Osteoblast (primary cell): ENCODE data around the gene PRX. TPM values are rescaled to one million over a fixed set of nuclear protein-coding genes. Genes with fewer than 3 reads are reported as not detected.

Experiments
- DNase-seq: peaks from one replicate; pipeline ENCODE4 v3.0.0; 2011; ENCODE audit warnings: low spot score, mixed read lengths; ENCODE audit not compliant: insufficient read length; ENCODE audit errors: missing footprints
- H2AFZ ChIP-seq: 2 replicates; pipeline ENCODE4 v1.6.0; 2011; ENCODE audit warnings: mild to moderate bottlenecking, low read length
- H3K27ac ChIP-seq: 2 replicates; pipeline ENCODE4 v1.5.1; 2011; ENCODE audit warnings: mild to moderate bottlenecking, low read depth, low read length, moderate library complexity
- H3K27me3 ChIP-seq: 2 replicates; pipeline ENCODE4 v1.6.0; 2012; ENCODE audit warnings: mild to moderate bottlenecking, control low read depth, inconsistent platforms, low read length, moderate library complexity; ENCODE audit not compliant: insufficient read depth
- H3K36me3 ChIP-seq: 2 replicates; pipeline ENCODE4 v1.5.1; 2011; ENCODE audit warnings: mild to moderate bottlenecking, low read length, control low read depth, moderate library complexity; ENCODE audit not compliant: insufficient read depth
- H3K4me1 ChIP-seq: 2 replicates; pipeline ENCODE4 v1.5.1; 2011; ENCODE audit warnings: mild to moderate bottlenecking, low read length, control low read depth, moderate library complexity; ENCODE audit not compliant: insufficient read depth
- H3K4me2 ChIP-seq: 2 replicates; pipeline ENCODE4 v1.6.0; 2011; ENCODE audit warnings: mild to moderate bottlenecking, low read length; ENCODE audit not compliant: insufficient read depth
- H3K4me3 ChIP-seq: fragments of 200-600 bp; sonication (generic); 3 replicates; pipeline ENCODE4 v1.5.1; 2012; ENCODE audit warnings: mild to moderate bottlenecking, low read length, inconsistent platforms; ENCODE audit not compliant: insufficient read depth
- H3K79me2 ChIP-seq: 2 replicates; pipeline ENCODE4 v1.6.0; 2012; ENCODE audit warnings: mild to moderate bottlenecking, low read length, control low read depth, inconsistent platforms; ENCODE audit not compliant: insufficient read depth
- H3K9me3 ChIP-seq: 2 replicates; pipeline ENCODE4 v1.5.1; 2011; ENCODE audit warnings: low read depth, low read length, control low read depth
- H4K20me1 ChIP-seq: 2 replicates; pipeline ENCODE4 v1.6.0; 2012; ENCODE audit warnings: mild to moderate bottlenecking, low read length, control low read depth; ENCODE audit not compliant: insufficient read depth
- CTCF ChIP-seq: IDR thresholded peaks from 2 replicates; pipeline ENCODE4 v1.5.1; 2011; ENCODE audit warnings: mild to moderate bottlenecking, low read depth, low read length, moderate library complexity; ENCODE audit errors: extremely low read depth
- total RNA-seq: library from RNA; depleted of rRNA; stranded (reverse); fragments of >200 nt; gene quantifications from 2 replicates; pipeline ENCODE4 v1.2.3, GENCODE V29; 2012

The PRX gene
- total RNA-seq, 1 donor = 3.3 TPM

- Histone ChIP-seq H4K20me1 (no peaks in the 10 kb centered on the region), H3K36me3 (no peaks in the 10 kb centered on the region), H3K27ac (no peak overlapping the region), H3K9me3 (no peaks in the 10 kb centered on the region), H3K79me2 (no peaks in the 10 kb centered on the region), H3K4me2 (no peak overlapping the region), H3K27me3 (no peaks in the 10 kb centered on the region), H2AFZ (no peak overlapping the region), H3K4me3 (no peak overlapping the region), H3K4me1 (no peaks in the 10 kb centered on the region)
- TF ChIP-seq CTCF = no peak
- DNase-seq = peak; percentile 64
Measured at GRCh38 chr19:40394816-40395210, 18.4 kb downstream of the PRX start.

- no peak for TF ChIP-seq CTCF
- no peak overlapping the region for H3K27ac ChIP-seq
Measured at GRCh38 chr19:40393894-40394815, 19.0 kb downstream of the PRX start.

GRCh38 chr19:40392894-40393517, 20.2 kb downstream of the PRX start:
- Histone ChIP-seq H3K79me2 (no peaks in the 10 kb centered on the region), H3K36me3 (no peaks in the 10 kb centered on the region), H3K4me2 (no peak overlapping the region), H3K4me1 (no peaks in the 10 kb centered on the region), H3K9me3 (no peaks in the 10 kb centered on the region), H3K27ac (no peak overlapping the region), H4K20me1 (no peaks in the 10 kb centered on the region), H3K27me3 (no peaks in the 10 kb centered on the region), H3K4me3 (no peak overlapping the region), H2AFZ (no peak overlapping the region)
- peak; percentile 88 for DNase-seq
- peak; percentile 34 for TF ChIP-seq CTCF

More at GRCh38 chr19:40393894-40394815, 19.0 kb downstream of the PRX start:
- no peaks in the 10 kb centered on the region for H3K36me3 ChIP-seq
- H3K79me2 ChIP-seq = no peaks in the 10 kb centered on the region
- no peaks in the 10 kb centered on the region for H3K4me1 ChIP-seq
- no peak overlapping the region for H3K4me2 ChIP-seq
- H2AFZ ChIP-seq = no peak overlapping the region
- no peaks in the 10 kb centered on the region for H3K9me3 ChIP-seq
- no peak overlapping the region for H3K4me3 ChIP-seq
- DNase-seq = peak; percentile 62
- no peaks in the 10 kb centered on the region for H3K27me3 ChIP-seq
- H4K20me1 ChIP-seq = no peaks in the 10 kb centered on the region

GRCh38 chr19:40392123-40392522, 21.1 kb downstream of the PRX start:
- H3K27ac ChIP-seq = no peak overlapping the region
- no peaks in the 10 kb centered on the region for H3K9me3 ChIP-seq
- no peaks in the 10 kb centered on the region for H3K36me3 ChIP-seq
- no peaks in the 10 kb centered on the region for H3K27me3 ChIP-seq
- no peak for TF ChIP-seq CTCF
- H3K79me2 ChIP-seq = no peaks in the 10 kb centered on the region
- no peak overlapping the region for H3K4me3 ChIP-seq
- H3K4me2 ChIP-seq = no peak overlapping the region
- no peaks in the 10 kb centered on the region for H4K20me1 ChIP-seq
- H3K4me1 ChIP-seq = no peaks in the 10 kb centered on the region
- peak; percentile 59 for DNase-seq
- H2AFZ ChIP-seq = no peak overlapping the region
